CD4-positive, alpha-beta T cell treated with Interleukin-10 for 1 hour (primary cell): ENCODE measurements around the gene TUBB2A.
"Not testable (repeated sequence)": the region's sequence is repeated elsewhere in the genome, so short reads cannot be mapped to it uniquely, and the experiment has no call there.

ENCODE experiments used
- DNase-seq: peaks from one replicate; pipeline ENCODE4 v3.0.0-alpha.2; 2020

TUBB2A gene

GRCh38 chr6:3179945-3180344 lies 22.6 kb upstream of the TUBB2A start:
- DNase-seq: not testable (repeated sequence)

- DNase-seq: not testable (repeated sequence)
Observed at GRCh38 chr6:3178666-3179065, 21.3 kb upstream of the TUBB2A start.

- DNase-seq: no peak
Observed at GRCh38 chr6:3176562-3177355, 19.4 kb upstream of the TUBB2A start.

- DNase-seq: no peak
Observed at GRCh38 chr6:3175715-3176402, 18.5 kb upstream of the TUBB2A start.

- not testable (repeated sequence) for DNase-seq
Observed at GRCh38 chr6:3173636-3174089, 16.3 kb upstream of the TUBB2A start.

- not testable (repeated sequence) for DNase-seq
Observed at GRCh38 chr6:3172789-3173188, 15.4 kb upstream of the TUBB2A start.

GRCh38 chr6:3171313-3172175 lies 14.2 kb upstream of the TUBB2A start:
- not testable (repeated sequence) for DNase-seq

- not testable (repeated sequence) for DNase-seq
Observed at GRCh38 chr6:3170676-3171075, 13.3 kb upstream of the TUBB2A start.

- not testable (repeated sequence) for DNase-seq
Observed at GRCh38 chr6:3168046-3168445, 10.7 kb upstream of the TUBB2A start.

GRCh38 chr6:3166535-3167225 lies 9.3 kb upstream of the TUBB2A start:
- not testable (repeated sequence) for DNase-seq

GRCh38 chr6:3165631-3166534 lies 8.5 kb upstream of the TUBB2A start:
- no peak for DNase-seq

GRCh38 chr6:3164388-3164787 lies 7.0 kb upstream of the TUBB2A start:
- no peak for DNase-seq

GRCh38 chr6:3163248-3163594 lies 5.9 kb upstream of the TUBB2A start:
- no peak for DNase-seq

- DNase-seq: peak; percentile 71
Observed at GRCh38 chr6:3162565-3163247, 5.4 kb upstream of the TUBB2A start.

- no peak for DNase-seq
Observed at GRCh38 chr6:3162067-3162497, 4.7 kb upstream of the TUBB2A start.

- peak; percentile 81 for DNase-seq
Observed at GRCh38 chr6:3159805-3160781, 2.7 kb upstream of the TUBB2A start.

- peak; percentile 42 for DNase-seq
Observed at GRCh38 chr6:3156184-3157130, 887 bp downstream of the TUBB2A start.

- not testable (repeated sequence) for DNase-seq
Observed at GRCh38 chr6:3155416-3155815, 1.9 kb downstream of the TUBB2A start.
